SJCRH30 (cell line): Measurements from ENCODE around the gene GGN. TPM values are rescaled to one million over a fixed set of nuclear protein-coding genes. Genes with fewer than 3 reads are reported as not detected.
A peak's percentile ranks its signal among the peaks of the same experiment; 100 is the strongest.
"Not testable (repeated sequence)": the region's sequence is repeated elsewhere in the genome, so short reads cannot be mapped to it uniquely, and the experiment has no call there.

Experiments
- DNase-seq, 2 experiments: peaks; one replicate each; pipeline ENCODE4 v3.0.0-alpha.2; 2015 to 2020
- H3K27ac ChIP-seq: fragments of 250-450 bp; sonication (Bioruptor Pico); 2 replicates; pipeline ENCODE4 v1.5.1; 2020; ENCODE audit warnings: mild to moderate bottlenecking, moderate library complexity
- H3K27me3 ChIP-seq: fragments of 250-450 bp; sonication (Bioruptor Pico); 2 replicates; pipeline ENCODE4 v1.5.1; 2020; ENCODE audit warnings: mild to moderate bottlenecking, moderate library complexity
- H3K36me3 ChIP-seq: fragments of 250-450 bp; sonication (Bioruptor Pico); 2 replicates; pipeline ENCODE4 v1.5.1; 2020; ENCODE audit warnings: mild to moderate bottlenecking, moderate library complexity
- H3K4me1 ChIP-seq: fragments of 250-450 bp; sonication (Bioruptor Pico); 2 replicates; pipeline ENCODE4 v1.5.1; 2020; ENCODE audit warnings: mild to moderate bottlenecking, moderate library complexity
- H3K4me3 ChIP-seq: fragments of 250-450 bp; sonication (Bioruptor Pico); 2 replicates; pipeline ENCODE4 v1.5.1; 2020; ENCODE audit warnings: mild to moderate bottlenecking, moderate library complexity
- H3K9me3 ChIP-seq: fragments of 250-450 bp; sonication (Bioruptor Pico); replicated peaks from 2 replicates; pipeline ENCODE4 v1.5.1; 2020; ENCODE audit warnings: mild to moderate bottlenecking, moderate library complexity
- total RNA-seq: library from RNA; depleted of rRNA; stranded (reverse); fragments of >200 nt; shearing (Covaris generic); gene quantifications from 2 replicates; pipeline ENCODE4 v1.2.3, GENCODE V29; 2014

The GGN gene
- total RNA-seq, 1 experiment from 2014 or later: 0.59 TPM

GRCh38 chr19:38420935-38421334 lies 33.1 kb upstream of the GGN start:
- Histone ChIP-seq H3K27me3 (no peaks in the 10 kb centered on the region), H3K9me3 (no peaks in the 10 kb centered on the region), H3K36me3 (no peaks in the 10 kb centered on the region), H3K4me1 (peaks cover 12% of the 10 kb centered on the region; the same call in 1 of the 2 replicates), H3K27ac (no peak overlapping the region), H3K4me3 (no peak overlapping the region)
- DNase-seq: no peak

GRCh38 chr19:38417544-38418506 lies 30.0 kb upstream of the GGN start:
- H3K4me1 ChIP-seq: peaks cover 18% of the 10 kb centered on the region
- no peaks in the 10 kb centered on the region for H3K27me3 ChIP-seq
- peak overlapping the region; percentile 47 for H3K4me3 ChIP-seq
- no peaks in the 10 kb centered on the region for H3K9me3 ChIP-seq
- no peak overlapping the region for H3K27ac ChIP-seq
- DNase-seq: peak; percentile 72 to 74
- no peaks in the 10 kb centered on the region for H3K36me3 ChIP-seq

DNA sequence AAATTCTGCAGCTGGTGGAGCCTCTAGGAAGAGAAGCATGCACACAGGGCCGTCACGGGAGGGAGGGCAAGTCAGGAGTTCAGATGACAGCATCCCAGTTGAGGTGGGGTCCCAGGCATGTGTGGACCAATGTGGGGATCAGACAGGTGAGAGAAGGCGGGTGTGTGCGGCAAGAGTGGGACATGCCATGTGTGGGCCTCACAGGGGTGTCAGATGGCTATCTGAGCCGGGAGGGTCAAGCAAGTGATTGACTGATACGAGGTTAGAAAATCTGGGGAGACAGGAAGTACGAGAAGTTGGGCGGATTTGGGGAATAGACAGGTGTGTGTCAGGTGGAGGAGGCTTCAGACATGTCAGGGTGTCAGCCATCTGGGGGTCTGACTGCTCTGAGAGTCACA lies 29.3 kb upstream of the GGN start:
- H3K27ac ChIP-seq: no peak overlapping the region
- DNase-seq: no peak
- peaks cover 24% of the 10 kb centered on the region for H3K4me1 ChIP-seq
- no peak overlapping the region for H3K4me3 ChIP-seq
- H3K27me3 ChIP-seq: no peaks in the 10 kb centered on the region
- H3K9me3 ChIP-seq: no peaks in the 10 kb centered on the region
- no peaks in the 10 kb centered on the region for H3K36me3 ChIP-seq

- H3K36me3 ChIP-seq: no peaks in the 10 kb centered on the region
- H3K9me3 ChIP-seq: no peaks in the 10 kb centered on the region
- H3K27ac ChIP-seq: peak overlapping the region; percentile 34; the same call in 1 of the 2 replicates
- H3K27me3 ChIP-seq: no peaks in the 10 kb centered on the region
- no peak for DNase-seq
- peaks cover 33% of the 10 kb centered on the region for H3K4me1 ChIP-seq
- H3K4me3 ChIP-seq: no peak overlapping the region
Observed at GRCh38 chr19:38413416-38413815, 25.6 kb upstream of the GGN start.

DNA sequence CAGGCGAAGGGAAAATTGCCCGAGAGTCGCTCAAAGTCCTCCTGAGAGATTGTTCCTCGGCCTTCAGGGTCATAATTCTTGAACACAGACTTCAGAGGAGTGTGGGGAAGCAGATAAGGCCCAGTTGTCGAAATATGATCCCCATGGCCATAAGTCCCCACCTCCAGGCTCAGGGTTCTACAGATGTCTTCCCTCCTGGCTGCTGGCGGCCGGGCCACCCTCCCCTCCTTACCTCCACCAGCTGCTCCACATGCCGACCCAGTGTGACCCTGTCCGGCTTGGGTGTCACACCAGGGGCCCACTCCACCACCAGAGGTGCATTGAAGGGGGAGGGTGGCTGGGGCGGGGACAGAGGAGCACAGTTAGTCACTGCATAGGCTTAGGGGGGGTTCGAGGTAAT lies 25.1 kb upstream of the GGN start:
- DNase-seq: peak; percentile 77 to 84
- H3K27ac ChIP-seq: peak overlapping the region; percentile 34
- no peaks in the 10 kb centered on the region for H3K9me3 ChIP-seq
- no peak overlapping the region for H3K4me3 ChIP-seq
- no peaks in the 10 kb centered on the region for H3K27me3 ChIP-seq
- H3K36me3 ChIP-seq: no peaks in the 10 kb centered on the region
- H3K4me1 ChIP-seq: peaks cover 30% of the 10 kb centered on the region

- Histone ChIP-seq H3K4me3 (no peak overlapping the region), H3K9me3 (no peaks in the 10 kb centered on the region), H3K27ac (peak overlapping the region; percentile 34), H3K4me1 (peaks cover 28% of the 10 kb centered on the region), H3K36me3 (no peaks in the 10 kb centered on the region), H3K27me3 (no peaks in the 10 kb centered on the region)
- peak in 1 of 2 experiments; percentile 53 for DNase-seq
Observed at GRCh38 chr19:38412491-38412890, 24.7 kb upstream of the GGN start.

GRCh38 chr19:38411898-38412297 lies 24.1 kb upstream of the GGN start:
- H3K9me3 ChIP-seq, H3K27me3 ChIP-seq, H3K4me3 ChIP-seq, H3K27ac ChIP-seq, H3K36me3 ChIP-seq, DNase-seq: not testable (repeated sequence)
- H3K4me1 ChIP-seq: peaks cover 24% of the 10 kb centered on the region

DNA sequence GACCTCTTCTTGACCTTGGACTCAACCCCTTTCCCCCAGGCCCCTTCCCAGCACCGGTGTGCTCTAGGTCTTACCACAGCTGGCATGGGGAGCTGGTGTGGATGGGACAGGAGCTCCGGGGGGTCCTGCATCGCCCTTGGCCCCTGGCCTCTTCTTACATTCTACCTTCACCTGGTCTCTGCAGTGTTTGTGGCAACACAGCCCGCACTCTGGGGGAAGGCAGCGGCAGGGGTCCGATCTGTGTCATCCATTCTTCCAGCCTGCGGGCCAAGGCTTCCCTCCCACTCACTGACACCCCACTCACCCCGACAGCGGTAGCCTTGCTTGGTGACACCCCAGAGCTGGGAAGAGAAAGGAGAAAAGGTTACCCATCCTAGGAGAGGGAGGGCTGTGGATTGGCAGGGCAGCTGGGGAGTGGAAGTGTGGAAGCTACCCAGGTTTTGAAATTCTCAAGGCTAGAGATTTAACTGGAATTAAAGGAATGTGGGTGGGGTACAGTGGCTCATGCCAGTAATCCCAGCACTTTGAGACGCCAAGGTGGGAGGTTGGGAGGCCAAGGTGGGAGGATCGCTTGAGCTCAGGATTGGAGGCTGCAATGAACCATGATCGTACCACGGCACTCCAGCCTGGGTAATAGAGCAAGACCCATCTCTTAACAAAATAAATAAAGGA lies 23.3 kb upstream of the GGN start:
- no peaks in the 10 kb centered on the region for H3K36me3 ChIP-seq
- H3K27me3 ChIP-seq: no peaks in the 10 kb centered on the region
- H3K27ac ChIP-seq: no peak overlapping the region
- DNase-seq: no peak
- peaks cover 24% of the 10 kb centered on the region for H3K4me1 ChIP-seq
- H3K9me3 ChIP-seq: no peaks in the 10 kb centered on the region
- H3K4me3 ChIP-seq: no peak overlapping the region

- not testable (repeated sequence) for H3K27me3 ChIP-seq, H3K9me3 ChIP-seq, DNase-seq, H3K36me3 ChIP-seq, H3K27ac ChIP-seq, H3K4me3 ChIP-seq
- H3K4me1 ChIP-seq: peaks cover 24% of the 10 kb centered on the region
Observed at GRCh38 chr19:38410407-38410806, 22.6 kb upstream of the GGN start.

GRCh38 chr19:38409631-38410133 lies 21.8 kb upstream of the GGN start:
- Histone ChIP-seq H3K36me3 (no peaks in the 10 kb centered on the region), H3K27me3 (no peaks in the 10 kb centered on the region)
- peak in 1 of 2 experiments; percentile 46 for DNase-seq

DNA sequence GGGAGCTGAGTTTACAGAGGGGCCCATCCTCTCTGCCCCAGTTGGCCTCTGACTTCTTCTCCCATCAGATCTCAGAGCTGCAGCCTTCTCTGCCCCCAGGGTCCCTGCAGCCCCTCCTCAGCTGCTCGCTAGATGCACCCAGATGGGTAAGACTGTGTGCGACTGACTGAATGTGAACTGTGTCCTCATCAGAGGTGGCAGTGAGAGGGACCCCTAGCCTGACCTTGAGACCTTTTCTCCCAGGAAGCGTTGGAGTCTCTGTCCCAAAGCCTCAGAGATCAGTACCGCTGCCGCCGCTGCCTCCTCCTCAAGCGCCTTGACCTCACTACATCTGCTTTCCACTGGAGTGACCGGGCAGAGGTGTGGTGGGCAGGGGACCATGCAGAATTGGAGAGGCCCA lies 17.4 kb upstream of the GGN start:
- Histone ChIP-seq H3K9me3 (no peaks in the 10 kb centered on the region), H3K27me3 (no peaks in the 10 kb centered on the region), H3K4me1 (0 out of 2 replicates have a peak, but pooled peaks cover 5% of the 10 kb centered on the region), H3K36me3 (no peaks in the 10 kb centered on the region), H3K4me3 (no peak overlapping the region), H3K27ac (no peak overlapping the region)
- no peak for DNase-seq

More at GRCh38 chr19:38409631-38410133, 21.8 kb upstream of the GGN start:
- Histone ChIP-seq H3K9me3 (no peaks in the 10 kb centered on the region), H3K4me1 (peaks cover 24% of the 10 kb centered on the region), H3K4me3 (no peak overlapping the region), H3K27ac (no peak overlapping the region)

DNA sequence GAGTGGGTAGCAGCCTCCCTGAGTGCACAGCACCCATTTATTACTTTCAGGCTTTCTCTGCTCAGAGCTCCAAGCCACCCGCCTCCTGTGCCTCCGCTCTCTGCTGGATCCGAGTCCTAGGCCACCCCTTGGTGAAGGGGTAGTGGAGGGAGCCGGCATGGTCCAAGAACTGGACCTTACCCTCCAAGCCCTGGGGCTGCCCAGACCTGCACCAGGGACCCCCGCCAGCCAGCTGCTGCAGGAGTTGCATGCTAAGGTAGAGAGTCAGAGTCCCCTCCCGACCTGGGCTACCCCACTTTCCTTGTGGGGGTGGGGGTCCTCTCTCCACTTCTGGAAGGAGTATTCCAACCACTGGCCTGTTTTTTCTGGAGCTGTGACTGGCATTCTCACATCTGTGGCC lies 17.0 kb upstream of the GGN start:
- H3K36me3 ChIP-seq: no peaks in the 10 kb centered on the region
- no peak overlapping the region for H3K4me3 ChIP-seq
- 0 out of 2 replicates have a peak, but pooled peaks cover 1% of the 10 kb centered on the region for H3K4me1 ChIP-seq
- no peak for DNase-seq
- no peak overlapping the region for H3K27ac ChIP-seq
- no peaks in the 10 kb centered on the region for H3K27me3 ChIP-seq
- no peaks in the 10 kb centered on the region for H3K9me3 ChIP-seq

GRCh38 chr19:38402967-38403674 lies 15.3 kb upstream of the GGN start, which contains the start of gene FAM98C:
Gene FAM98C, plus strand, starts transcription at chr19:38403093. Its CDS starts 61 bp downstream, at chr19:38403154.
- Histone ChIP-seq H3K27me3 (no peaks in the 10 kb centered on the region), H3K4me1 (no peaks in the 10 kb centered on the region), H3K36me3 (no peaks in the 10 kb centered on the region), H3K9me3 (no peaks in the 10 kb centered on the region), H3K27ac (no peak within 1 kb of the TSS), H3K4me3 (peak within 1 kb of the TSS; percentile 63)
- DNase-seq: peak; percentile 97 to 98

- H3K9me3 ChIP-seq: no peaks in the 10 kb centered on the region
- no peaks in the 10 kb centered on the region for H3K27me3 ChIP-seq
- H3K4me1 ChIP-seq: no peaks in the 10 kb centered on the region
- no peak overlapping the region for H3K27ac ChIP-seq
- H3K36me3 ChIP-seq: no peaks in the 10 kb centered on the region
- H3K4me3 ChIP-seq: peak overlapping the region; percentile 63
- DNase-seq: no peak
Observed at GRCh38 chr19:38402623-38402966, 14.8 kb upstream of the GGN start.
